ENCODE data around the gene SRRM4. TPM values are rescaled to one million over a fixed set of nuclear protein-coding genes. Genes with fewer than 3 reads are reported as not detected.

Gene SRRM4
- total RNA-seq, 1 donor: not detected

GRCh38 chr12:119044094-119044493 is 62.8 kb downstream of the SRRM4 start:
- H3K27me3 ChIP-seq (ENCODE audit: insufficient read depth, low read length): no peaks in the 10 kb centered on the region
- no peaks in the 10 kb centered on the region for H3K9me3 ChIP-seq (ENCODE audit: low read depth, low read length)
- TF ChIP-seq, protein P1, sequence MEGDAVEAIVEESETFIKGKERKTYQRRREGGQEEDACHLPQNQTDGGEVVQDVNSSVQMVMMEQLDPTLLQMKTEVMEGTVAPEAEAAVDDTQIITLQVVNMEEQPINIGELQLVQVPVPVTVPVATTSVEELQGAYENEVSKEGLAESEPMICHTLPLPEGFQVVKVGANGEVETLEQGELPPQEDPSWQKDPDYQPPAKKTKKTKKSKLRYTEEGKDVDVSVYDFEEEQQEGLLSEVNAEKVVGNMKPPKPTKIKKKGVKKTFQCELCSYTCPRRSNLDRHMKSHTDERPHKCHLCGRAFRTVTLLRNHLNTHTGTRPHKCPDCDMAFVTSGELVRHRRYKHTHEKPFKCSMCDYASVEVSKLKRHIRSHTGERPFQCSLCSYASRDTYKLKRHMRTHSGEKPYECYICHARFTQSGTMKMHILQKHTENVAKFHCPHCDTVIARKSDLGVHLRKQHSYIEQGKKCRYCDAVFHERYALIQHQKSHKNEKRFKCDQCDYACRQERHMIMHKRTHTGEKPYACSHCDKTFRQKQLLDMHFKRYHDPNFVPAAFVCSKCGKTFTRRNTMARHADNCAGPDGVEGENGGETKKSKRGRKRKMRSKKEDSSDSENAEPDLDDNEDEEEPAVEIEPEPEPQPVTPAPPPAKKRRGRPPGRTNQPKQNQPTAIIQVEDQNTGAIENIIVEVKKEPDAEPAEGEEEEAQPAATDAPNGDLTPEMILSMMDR (IDR thresholded peaks at IDR 0.05; ENCODE audit: extremely low read depth, low read depth, low read length): no peak
- H3K4me1 ChIP-seq (ENCODE audit: insufficient read depth, low read length): no peaks in the 10 kb centered on the region
- no peaks in the 10 kb centered on the region for H3K36me3 ChIP-seq (ENCODE audit: insufficient read depth, low read length)
- H3K4me2 ChIP-seq (ENCODE audit: insufficient read depth, low read length): no peak overlapping the region
- no peak overlapping the region for H3K27ac ChIP-seq (ENCODE audit: low read depth, low read length)
- DNase-seq (ENCODE audit: insufficient read length, low spot score, missing footprints): no peak
- no peak overlapping the region for H2AFZ ChIP-seq (ENCODE audit: low read length)
- no peaks in the 10 kb centered on the region for H3K79me2 ChIP-seq (ENCODE audit: insufficient read depth, low read length)
- H3K4me3 ChIP-seq (ENCODE audit: insufficient read depth, low read length): no peak overlapping the region
- H4K20me1 ChIP-seq (ENCODE audit: insufficient read depth, low read length): no peaks in the 10 kb centered on the region

DNA sequence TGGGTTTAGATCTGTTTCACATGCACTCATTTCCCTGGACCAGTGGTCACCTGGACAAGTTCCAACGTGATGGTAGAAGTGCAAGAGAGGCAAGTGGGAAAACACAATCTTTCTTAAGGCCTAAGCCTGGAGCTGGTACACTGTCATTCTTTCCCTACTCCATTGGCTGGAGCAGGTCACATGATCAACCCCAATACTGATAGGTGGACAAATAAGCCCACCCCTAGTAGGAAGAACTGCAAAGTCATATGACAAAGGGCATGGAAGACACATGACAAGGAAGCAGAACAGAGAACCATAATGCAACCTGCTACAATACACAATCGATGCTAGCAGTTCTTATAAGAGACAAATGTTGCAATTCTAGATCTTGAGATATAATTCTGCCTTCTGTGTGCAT is 66.3 kb downstream of the SRRM4 start:
- Histone ChIP-seq H3K4me3 (ENCODE audit: insufficient read depth, low read length) (no peak overlapping the region), H4K20me1 (ENCODE audit: insufficient read depth, low read length) (no peaks in the 10 kb centered on the region), H2AFZ (ENCODE audit: low read length) (no peak overlapping the region), H3K79me2 (ENCODE audit: insufficient read depth, low read length) (no peaks in the 10 kb centered on the region), H3K27me3 (ENCODE audit: insufficient read depth, low read length) (no peaks in the 10 kb centered on the region), H3K9me3 (ENCODE audit: low read depth, low read length) (no peaks in the 10 kb centered on the region), H3K4me2 (ENCODE audit: insufficient read depth, low read length) (no peak overlapping the region), H3K36me3 (ENCODE audit: insufficient read depth, low read length) (no peaks in the 10 kb centered on the region), H3K4me1 (ENCODE audit: insufficient read depth, low read length) (no peaks in the 10 kb centered on the region), H3K27ac (ENCODE audit: low read depth, low read length) (no peak overlapping the region)
- TF ChIP-seq, protein P1 (IDR thresholded peaks at IDR 0.05; ENCODE audit: extremely low read depth, low read depth, low read length): no peak
- DNase-seq (ENCODE audit: insufficient read length, low spot score, missing footprints): no peak

DNA sequence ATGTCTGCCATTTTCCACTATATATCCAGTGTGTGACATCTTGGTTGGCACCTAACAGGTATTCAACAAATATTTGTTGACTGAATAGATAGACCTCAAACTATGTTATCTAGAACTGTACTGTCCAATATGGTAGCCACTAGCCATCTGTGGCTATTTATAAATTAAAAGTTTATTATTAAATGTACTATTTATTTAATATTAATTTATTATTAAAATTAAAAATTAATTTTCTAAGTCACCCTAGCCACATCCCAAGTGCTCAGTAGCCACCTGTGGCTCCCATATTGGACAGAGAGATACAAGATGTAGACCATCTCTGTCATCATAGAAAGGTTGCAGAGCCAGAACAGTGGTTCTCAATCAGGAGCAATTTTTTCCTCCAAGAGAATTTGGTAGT is 69.3 kb downstream of the SRRM4 start:
- Histone ChIP-seq H3K4me1 (ENCODE audit: insufficient read depth, low read length) (no peaks in the 10 kb centered on the region), H3K27ac (ENCODE audit: low read depth, low read length) (no peak overlapping the region), H3K9me3 (ENCODE audit: low read depth, low read length) (no peaks in the 10 kb centered on the region), H3K36me3 (ENCODE audit: insufficient read depth, low read length) (no peaks in the 10 kb centered on the region), H2AFZ (ENCODE audit: low read length) (no peak overlapping the region), H3K4me3 (ENCODE audit: insufficient read depth, low read length) (no peak overlapping the region), H3K79me2 (ENCODE audit: insufficient read depth, low read length) (no peaks in the 10 kb centered on the region), H4K20me1 (ENCODE audit: insufficient read depth, low read length) (no peaks in the 10 kb centered on the region), H3K27me3 (ENCODE audit: insufficient read depth, low read length) (no peaks in the 10 kb centered on the region), H3K4me2 (ENCODE audit: insufficient read depth, low read length) (no peak overlapping the region)
- DNase-seq (ENCODE audit: insufficient read length, low spot score, missing footprints): no peak
- TF ChIP-seq, protein P1 (IDR thresholded peaks at IDR 0.05; ENCODE audit: extremely low read depth, low read depth, low read length): no peak

GRCh38 chr12:119051474-119051873 is 70.1 kb downstream of the SRRM4 start:
- no peaks in the 10 kb centered on the region for H3K79me2 ChIP-seq (ENCODE audit: insufficient read depth, low read length)
- no peak overlapping the region for H3K4me3 ChIP-seq (ENCODE audit: insufficient read depth, low read length)
- no peaks in the 10 kb centered on the region for H4K20me1 ChIP-seq (ENCODE audit: insufficient read depth, low read length)
- H3K4me2 ChIP-seq (ENCODE audit: insufficient read depth, low read length): no peak overlapping the region
- H3K27ac ChIP-seq (ENCODE audit: low read depth, low read length): no peak overlapping the region
- H3K27me3 ChIP-seq (ENCODE audit: insufficient read depth, low read length): no peaks in the 10 kb centered on the region
- no peaks in the 10 kb centered on the region for H3K4me1 ChIP-seq (ENCODE audit: insufficient read depth, low read length)
- no peak for DNase-seq (ENCODE audit: insufficient read length, low spot score, missing footprints)
- TF ChIP-seq, protein P1 (IDR thresholded peaks at IDR 0.05; ENCODE audit: extremely low read depth, low read depth, low read length): no peak
- no peaks in the 10 kb centered on the region for H3K36me3 ChIP-seq (ENCODE audit: insufficient read depth, low read length)
- H3K9me3 ChIP-seq (ENCODE audit: low read depth, low read length): no peaks in the 10 kb centered on the region
- H2AFZ ChIP-seq (ENCODE audit: low read length): no peak overlapping the region

Data from osteoblast (primary cell).